Activated naive CD8-positive, alpha-beta T cell treated with anti-CD3 and anti-CD28 coated beads, Interleukin-2, amount 50 U/mL, for 24 hours (primary cell): ENCODE measurements around the gene FIS1.

ENCODE experiments used
- ATAC-seq: fragments of 150-1000 bp; cut with Tn5 transposase; one replicate; pipeline ENCODE4 v1.10.0; 2021
- DNase-seq: peaks from one replicate; pipeline ENCODE4 v3.0.0; 2021
- H3K27ac Mint-ChIP-seq: one replicate; pipeline ENCODE4 v1.8.0; 2021; ENCODE audit warnings: mild to moderate bottlenecking, mixed read lengths
- H3K27me3 Mint-ChIP-seq: one replicate; pipeline ENCODE4 v1.8.0; 2021; ENCODE audit warnings: mixed read lengths
- H3K36me3 Mint-ChIP-seq: one replicate; pipeline ENCODE4 v1.8.0; 2021; ENCODE audit warnings: low read depth, mixed read lengths
- H3K4me1 Mint-ChIP-seq: one replicate; pipeline ENCODE4 v1.8.0; 2021; ENCODE audit warnings: mixed read lengths
- H3K4me3 Mint-ChIP-seq: one replicate; pipeline ENCODE4 v1.8.0; 2021; ENCODE audit warnings: mild to moderate bottlenecking, moderate library complexity, mixed read lengths
- H3K9me3 Mint-ChIP-seq: one replicate; pipeline ENCODE4 v1.8.0; 2021; ENCODE audit warnings: mixed read lengths

FIS1 gene

GRCh38 chr7:101241443-101242349 is 3.2 kb downstream of the FIS1 start:
- Mint-ChIP-seq H3K27ac (no peak overlapping the region), H3K4me1 (peaks cover 29% of the 10 kb centered on the region), H3K4me3 (no peak overlapping the region), H3K36me3 (peaks cover 10% of the 10 kb centered on the region), H3K9me3 (no peaks in the 10 kb centered on the region), H3K27me3 (no peaks in the 10 kb centered on the region)
- ATAC-seq (no peak), DNase-seq (no peak)

GRCh38 chr7:101241015-101241363 is 3.9 kb downstream of the FIS1 start:
- Mint-ChIP-seq H3K4me3 (no peak overlapping the region), H3K4me1 (peaks cover 28% of the 10 kb centered on the region), H3K27ac (no peak overlapping the region), H3K9me3 (no peaks in the 10 kb centered on the region), H3K36me3 (peaks cover 10% of the 10 kb centered on the region), H3K27me3 (no peaks in the 10 kb centered on the region)
- DNase-seq: no peak
- ATAC-seq: no peak

- H3K4me3 Mint-ChIP-seq: no peak overlapping the region
- peaks cover 22% of the 10 kb centered on the region for H3K4me1 Mint-ChIP-seq
- ATAC-seq (no peak), DNase-seq (no peak)
- H3K27ac Mint-ChIP-seq: no peak overlapping the region
- no peaks in the 10 kb centered on the region for H3K27me3 Mint-ChIP-seq
- peaks cover 4% of the 10 kb centered on the region for H3K36me3 Mint-ChIP-seq
- no peaks in the 10 kb centered on the region for H3K9me3 Mint-ChIP-seq
These were observed 4.5 kb downstream of the FIS1 start for GRCh38 chr7:101240226-101241014.

- H3K4me3 Mint-ChIP-seq: no peak overlapping the region
- H3K36me3 Mint-ChIP-seq: peaks cover 3% of the 10 kb centered on the region
- ATAC-seq (no peak), DNase-seq (no peak)
- H3K27ac Mint-ChIP-seq: no peak overlapping the region
- peaks cover 17% of the 10 kb centered on the region for H3K4me1 Mint-ChIP-seq
- H3K27me3 Mint-ChIP-seq: no peaks in the 10 kb centered on the region
- H3K9me3 Mint-ChIP-seq: no peaks in the 10 kb centered on the region
These were observed 5.0 kb downstream of the FIS1 start for GRCh38 chr7:101239951-101240220.

GRCh38 chr7:101239191-101239950 is 5.5 kb downstream of the FIS1 start:
- peaks cover 3% of the 10 kb centered on the region for H3K36me3 Mint-ChIP-seq
- no peak overlapping the region for H3K27ac Mint-ChIP-seq
- ATAC-seq (no peak), DNase-seq (no peak)
- H3K4me3 Mint-ChIP-seq: no peak overlapping the region
- H3K27me3 Mint-ChIP-seq: no peaks in the 10 kb centered on the region
- no peaks in the 10 kb centered on the region for H3K9me3 Mint-ChIP-seq
- peaks cover 17% of the 10 kb centered on the region for H3K4me1 Mint-ChIP-seq

- Mint-ChIP-seq H3K9me3 (no peaks in the 10 kb centered on the region), H3K27ac (peak overlapping the region; percentile 19), H3K36me3 (no peaks in the 10 kb centered on the region), H3K4me3 (no peak overlapping the region), H3K4me1 (peaks cover 11% of the 10 kb centered on the region), H3K27me3 (no peaks in the 10 kb centered on the region)
- DNase-seq (no peak), ATAC-seq (no peak)
These were observed 6.4 kb downstream of the FIS1 start for GRCh38 chr7:101238226-101239182.

- Mint-ChIP-seq H3K9me3 (no peaks in the 10 kb centered on the region), H3K36me3 (no peaks in the 10 kb centered on the region), H3K4me3 (no peak within 1 kb of the TSS), H3K27me3 (no peaks in the 10 kb centered on the region), H3K27ac (peak within 1 kb of the TSS; percentile 19), H3K4me1 (peaks cover 5% of the 10 kb centered on the region)
- DNase-seq (no peak), ATAC-seq (no peak)
These were observed 7.4 kb downstream of the FIS1 start, which contains the start of gene CLDN15 for GRCh38 chr7:101237206-101238067. Gene CLDN15, minus strand, starts transcription at chr7:101237802. Its CDS starts 221 bp downstream, at chr7:101237581.

GRCh38 chr7:101236292-101236835 is 8.5 kb downstream of the FIS1 start:
- Mint-ChIP-seq H3K27ac (no peak overlapping the region), H3K4me1 (peaks cover under 1% of the 10 kb centered on the region), H3K27me3 (no peaks in the 10 kb centered on the region), H3K36me3 (no peaks in the 10 kb centered on the region), H3K9me3 (no peaks in the 10 kb centered on the region), H3K4me3 (no peak overlapping the region)
- DNase-seq (no peak), ATAC-seq (no peak)

GRCh38 chr7:101235522-101235921 is 9.4 kb downstream of the FIS1 start:
- Mint-ChIP-seq H3K27ac (no peak overlapping the region), H3K4me1 (no peaks in the 10 kb centered on the region), H3K4me3 (no peak overlapping the region), H3K36me3 (no peaks in the 10 kb centered on the region), H3K9me3 (no peaks in the 10 kb centered on the region), H3K27me3 (no peaks in the 10 kb centered on the region)
- ATAC-seq: no peak
- DNase-seq: no peak

GRCh38 chr7:101235050-101235449 is 9.8 kb downstream of the FIS1 start:
- H3K4me1 Mint-ChIP-seq: no peaks in the 10 kb centered on the region
- DNase-seq: no peak
- no peak overlapping the region for H3K27ac Mint-ChIP-seq
- no peaks in the 10 kb centered on the region for H3K36me3 Mint-ChIP-seq
- H3K27me3 Mint-ChIP-seq: no peaks in the 10 kb centered on the region
- H3K9me3 Mint-ChIP-seq: no peaks in the 10 kb centered on the region
- no peak overlapping the region for H3K4me3 Mint-ChIP-seq
- ATAC-seq: no peak

GRCh38 chr7:101234636-101235035 is 10.2 kb downstream of the FIS1 start:
- no peak for DNase-seq
- Mint-ChIP-seq H3K36me3 (no peaks in the 10 kb centered on the region), H3K27me3 (no peaks in the 10 kb centered on the region), H3K4me1 (no peaks in the 10 kb centered on the region), H3K9me3 (no peaks in the 10 kb centered on the region), H3K27ac (no peak overlapping the region), H3K4me3 (no peak overlapping the region)
- ATAC-seq: no peak

GRCh38 chr7:101233907-101234547 is 10.9 kb downstream of the FIS1 start:
- H3K4me1 Mint-ChIP-seq: no peaks in the 10 kb centered on the region
- no peaks in the 10 kb centered on the region for H3K9me3 Mint-ChIP-seq
- ATAC-seq (no peak), DNase-seq (no peak)
- H3K27ac Mint-ChIP-seq: no peak overlapping the region
- no peaks in the 10 kb centered on the region for H3K27me3 Mint-ChIP-seq
- no peak overlapping the region for H3K4me3 Mint-ChIP-seq
- H3K36me3 Mint-ChIP-seq: no peaks in the 10 kb centered on the region
